Measurements from ENCODE around the gene ZNF710. TPM values are rescaled to one million over a fixed set of nuclear protein-coding genes. Genes with fewer than 3 reads are reported as not detected.
A peak's percentile ranks its signal among the peaks of the same experiment; 100 is the strongest.

The ZNF710 gene
- total and polyA plus RNA-seq, 9 of the 15 experiments (the other 6 are each of a cell fraction or from before 2014, with no cell fraction given): 0.56 to 14.2 (median 5.2) TPM

DNA sequence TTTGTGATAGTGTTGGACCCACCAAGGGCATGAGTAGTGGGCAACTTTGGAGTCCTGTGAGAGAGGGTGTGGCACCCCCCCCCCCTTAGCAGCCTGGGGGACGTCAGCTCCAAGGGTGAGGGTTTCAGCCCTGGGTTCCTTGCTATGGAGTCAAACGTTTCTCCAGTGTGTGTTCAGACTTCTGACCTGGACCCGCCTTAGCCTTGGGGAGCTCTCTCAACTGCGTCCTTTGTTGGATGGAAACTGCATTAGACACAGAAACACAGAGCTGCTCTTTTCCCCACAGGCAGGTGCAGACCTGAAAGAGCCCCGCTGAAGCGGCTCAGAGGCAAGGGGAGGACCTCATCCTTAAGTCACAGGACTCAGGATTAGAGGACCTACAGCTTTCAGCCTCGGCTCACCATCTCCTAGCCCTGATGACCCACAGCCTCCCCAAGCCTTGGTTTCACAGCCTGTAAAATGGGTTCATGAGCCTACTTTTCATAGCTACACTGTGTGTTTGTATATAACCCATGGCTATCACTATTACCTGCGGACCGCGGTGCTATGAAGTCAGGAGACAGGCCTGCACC is 19.9 kb downstream of the ZNF710 start (continued):
- TF ChIP-seq CTCFL (IDR thresholded peaks at IDR 0.05; ENCODE audit: borderline replicate concordance, insufficient read depth, low read depth, low read length, poor library complexity, severe bottlenecking) (no peak), MECOM (CRISPR knock-in tag; IDR thresholded peaks at IDR 0.05) (no peak), NCOA4 (IDR thresholded peaks at IDR 0.05; ENCODE audit: partially characterized antibody) (no peak), MED1 (CRISPR knock-in tag; IDR thresholded peaks at IDR 0.05; ENCODE audit: borderline replicate concordance) (no peak), STAT5B (CRISPR knock-in tag; IDR thresholded peaks at IDR 0.05) (no peak), FOSL1 (tag; conservative IDR thresholded peaks at IDR 0.05) (no peak), ZNF146 (CRISPR knock-in tag; IDR thresholded peaks at IDR 0.05; ENCODE audit: unreplicated experiment) (no peak), HEY1 (CRISPR knock-in tag; IDR thresholded peaks at IDR 0.05; ENCODE audit: borderline replicate concordance) (no peak), MEF2A (IDR thresholded peaks at IDR 0.05; ENCODE audit: control insufficient read depth, low read depth, low read length) (no peak), HNRNPLL (IDR thresholded peaks at IDR 0.05; ENCODE audit: low read depth, low read length, poor library complexity, severe bottlenecking) (no peak), ADNP (tag; IDR thresholded peaks at IDR 0.05) (peak; percentile 83), ZNF740 (CRISPR knock-in tag; IDR thresholded peaks at IDR 0.05) (0 out of 2 replicates have a peak, but pooled peaks have one; percentile 31), ZNF740 (tag; IDR thresholded peaks at IDR 0.05) (no peak), RCOR1 (IDR thresholded peaks at IDR 0.05; ENCODE audit: borderline replicate concordance in 1 of 2, low read depth in 2 of 2, low read length in 2 of 2) (peak in 1 of 2 experiments; percentile 53; a peak in 1 of 4 replicates), HOXB6 (CRISPR knock-in tag; IDR thresholded peaks at IDR 0.05; ENCODE audit: borderline replicate concordance) (no peak), FOXJ2 (tag; IDR thresholded peaks at IDR 0.05) (no peak), RBM25 (IDR thresholded peaks at IDR 0.05; ENCODE audit: low read depth, low read length, severe bottlenecking) (peak; percentile 95), ZSCAN32 (CRISPR knock-in tag; IDR thresholded peaks at IDR 0.05) (no peak), ZFP36 (IDR thresholded peaks at IDR 0.05; ENCODE audit: low read depth, low read length, partially characterized antibody) (no peak), ZNF408 (CRISPR knock-in tag; IDR thresholded peaks at IDR 0.05; ENCODE audit: low read depth) (no peak), CREB1 (IDR thresholded peaks at IDR 0.05) (no peak), CREB1 (CRISPR knock-in tag; IDR thresholded peaks at IDR 0.05) (no peak)
- TF ChIP-seq, protein P1, sequence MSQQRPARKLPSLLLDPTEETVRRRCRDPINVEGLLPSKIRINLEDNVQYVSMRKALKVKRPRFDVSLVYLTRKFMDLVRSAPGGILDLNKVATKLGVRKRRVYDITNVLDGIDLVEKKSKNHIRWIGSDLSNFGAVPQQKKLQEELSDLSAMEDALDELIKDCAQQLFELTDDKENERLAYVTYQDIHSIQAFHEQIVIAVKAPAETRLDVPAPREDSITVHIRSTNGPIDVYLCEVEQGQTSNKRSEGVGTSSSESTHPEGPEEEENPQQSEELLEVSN (IDR thresholded peaks at IDR 0.05; ENCODE audit: borderline replicate concordance in 1 of 2, extremely low read depth in 1 of 2, insufficient read depth in 1 of 2, insufficient read length in 1 of 2, low read depth in 1 of 2, low read length in 1 of 2, poor library complexity in 1 of 2, severe bottlenecking in 1 of 2): no peak
- TF ChIP-seq, protein P2, sequence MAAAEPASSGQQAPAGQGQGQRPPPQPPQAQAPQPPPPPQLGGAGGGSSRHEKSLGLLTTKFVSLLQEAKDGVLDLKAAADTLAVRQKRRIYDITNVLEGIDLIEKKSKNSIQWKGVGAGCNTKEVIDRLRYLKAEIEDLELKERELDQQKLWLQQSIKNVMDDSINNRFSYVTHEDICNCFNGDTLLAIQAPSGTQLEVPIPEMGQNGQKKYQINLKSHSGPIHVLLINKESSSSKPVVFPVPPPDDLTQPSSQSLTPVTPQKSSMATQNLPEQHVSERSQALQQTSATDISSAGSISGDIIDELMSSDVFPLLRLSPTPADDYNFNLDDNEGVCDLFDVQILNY (CRISPR knock-in tag; IDR thresholded peaks at IDR 0.05): no peak

Data from K562 (cell line).